HUDEP-2 (cell line): ENCODE data around the gene PTGES3.
"Not testable (repeated sequence)": the region's sequence is repeated elsewhere in the genome, so short reads cannot be mapped to it uniquely, and the experiment has no call there.

ENCODE experiments used
- DNase-seq, 76 experiments: peaks; one replicate each; lab custom pipeline; 2025; ENCODE audit not compliant: unreplicated experiment in 76 of 76; lab: John Stamatoyannopoulos, UW

PTGES3 gene

DNA sequence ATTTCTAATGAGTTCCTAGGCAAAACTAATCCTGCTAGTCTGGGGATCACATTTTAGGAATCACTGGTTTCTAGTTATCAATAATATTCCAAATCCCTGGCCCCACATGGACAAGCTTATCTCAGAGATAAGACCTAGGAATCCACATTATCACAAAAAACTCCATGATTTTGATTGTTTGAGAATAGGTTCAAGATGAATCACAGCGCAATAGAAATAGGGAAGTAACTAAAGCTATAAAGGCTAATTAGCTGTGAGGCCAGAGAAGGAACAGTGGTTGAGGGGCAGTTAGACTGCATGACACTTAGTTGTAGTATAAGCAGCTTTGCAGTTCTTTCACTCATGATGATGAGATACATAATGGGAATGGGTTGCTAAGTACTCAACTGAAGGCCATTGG lies 29.2 kb downstream of the PTGES3 start:
- no peak for DNase-seq

DNA sequence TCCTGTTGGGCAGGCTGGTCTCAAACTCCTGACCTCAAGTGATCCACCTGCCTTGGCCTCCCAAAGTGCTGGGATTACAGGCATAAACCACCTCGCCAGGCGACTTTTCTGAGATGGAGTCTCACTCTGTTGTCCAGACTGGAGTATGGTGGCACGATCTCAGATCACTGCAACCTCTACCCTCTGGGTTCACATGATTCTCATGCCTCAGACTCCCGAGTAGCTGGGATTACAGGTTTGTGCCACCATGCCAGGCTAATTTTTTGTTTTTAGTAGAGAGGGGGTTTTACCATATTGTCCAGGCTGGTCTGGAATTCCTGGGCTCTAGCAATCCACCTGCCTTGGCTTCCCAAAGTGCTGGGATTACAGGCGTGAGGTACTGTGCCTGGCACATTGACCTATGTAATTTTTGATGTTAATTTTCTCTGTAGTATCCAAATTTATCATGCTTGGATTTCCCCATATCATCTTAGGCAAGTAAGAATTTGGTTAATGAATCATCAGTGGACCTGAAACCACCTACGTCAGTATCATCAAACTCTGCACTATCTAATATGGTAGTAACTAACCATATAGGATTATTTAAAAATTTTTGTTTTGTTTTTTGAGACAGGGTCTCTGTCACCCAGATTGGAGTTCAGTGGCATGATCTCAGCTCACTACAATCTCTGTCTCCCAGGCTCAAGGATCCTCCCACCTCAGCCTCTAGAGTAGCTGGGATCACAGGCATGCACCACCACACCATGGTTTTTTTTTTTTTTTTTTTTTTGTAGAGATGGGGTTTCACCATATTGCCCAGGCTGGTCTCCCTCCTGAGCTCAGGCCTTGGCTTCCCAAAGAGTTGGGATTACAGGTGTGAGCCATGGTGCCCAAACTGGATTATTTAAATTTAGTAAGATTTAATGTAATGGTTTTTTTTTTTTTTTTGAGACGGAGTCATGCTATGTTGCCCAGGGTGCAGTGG lies 30.4 kb downstream of the PTGES3 start:
- no peak for DNase-seq

DNA sequence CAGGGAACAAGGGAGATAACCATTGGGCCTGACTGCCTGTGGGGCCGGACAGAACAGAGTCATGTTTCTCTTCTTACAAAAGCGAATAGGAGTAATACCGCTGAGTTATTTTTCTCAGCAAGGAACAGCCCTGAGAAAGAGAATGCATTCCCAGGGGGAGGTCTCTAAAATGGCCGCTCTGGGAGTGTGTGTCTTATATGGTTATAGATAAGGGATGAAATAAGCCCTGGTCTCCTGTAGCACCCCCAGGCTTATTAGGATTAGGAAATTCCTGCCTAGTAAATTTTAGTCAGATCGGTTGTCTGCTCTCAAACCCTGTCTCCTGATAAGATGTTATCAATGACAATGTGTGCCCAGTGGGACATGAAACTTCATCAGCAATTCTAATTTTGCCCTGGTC lies 34.3 kb downstream of the PTGES3 start:
- DNase-seq = not testable (repeated sequence)

DNA sequence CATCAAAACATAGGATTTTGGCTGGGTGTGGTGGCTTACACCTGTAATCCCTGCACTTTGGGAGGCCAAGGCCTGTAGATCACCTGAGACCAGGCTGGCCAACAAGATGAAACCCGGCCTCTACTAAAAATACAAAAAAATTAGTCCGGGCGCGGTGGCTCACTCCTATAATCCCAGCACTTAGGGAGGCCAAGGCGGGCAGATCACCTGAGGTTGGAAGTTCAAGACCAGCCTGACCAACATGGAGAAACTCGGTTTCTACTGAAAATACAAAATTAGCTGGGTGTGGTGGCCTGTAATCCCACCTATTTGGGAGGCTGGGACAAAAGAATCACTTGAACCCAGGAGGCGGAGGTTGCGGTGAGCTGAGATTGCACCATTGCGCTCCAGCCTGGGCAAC lies 40.1 kb downstream of the PTGES3 start:
- not testable (repeated sequence) for DNase-seq

DNA sequence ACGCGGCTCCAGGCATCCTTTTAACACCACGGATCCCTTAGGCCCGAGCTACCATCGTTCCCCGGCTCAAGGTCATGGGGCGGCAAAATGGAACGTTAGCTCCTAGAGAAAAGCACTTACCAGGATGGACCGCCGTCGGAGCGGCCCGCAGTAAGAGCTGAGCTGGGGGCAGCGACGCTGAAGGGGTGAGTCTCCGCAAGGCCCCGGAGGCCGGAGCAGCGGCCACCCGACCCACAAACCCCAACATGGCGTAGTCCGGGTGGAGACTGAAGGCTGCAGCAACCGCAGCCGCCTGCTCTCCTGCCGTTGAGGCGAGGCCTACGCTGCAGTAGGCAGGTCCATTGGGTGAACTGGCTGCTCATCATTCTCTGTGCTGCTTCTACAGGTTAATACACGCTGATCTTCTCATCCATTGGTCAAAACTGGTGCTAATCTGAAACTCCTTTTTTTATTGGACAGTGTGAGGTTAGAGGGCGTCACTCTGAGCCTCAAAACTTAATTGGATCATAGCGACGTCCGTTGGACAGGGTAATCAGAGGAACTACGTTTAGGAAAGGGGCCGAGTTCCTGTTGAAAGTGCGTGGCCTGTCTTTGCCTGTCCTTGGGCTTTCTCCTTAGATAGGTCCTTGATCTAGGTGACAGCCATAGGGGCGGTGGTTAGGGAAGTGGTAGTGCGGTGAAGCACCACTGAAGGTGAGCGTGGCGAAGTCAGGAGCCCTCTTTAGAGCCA lies 42.2 kb downstream of the PTGES3 start, which contains the start of gene ATP5F1B:
Gene ATP5F1B (minus strand): TSS at position 268 of the 730 bp plus-strand sequence. CDS start 21 bp downstream, at position 247.
- DNase-seq = peak in 75 of 76 experiments; percentile 30 to 100 (median 95)

DNA sequence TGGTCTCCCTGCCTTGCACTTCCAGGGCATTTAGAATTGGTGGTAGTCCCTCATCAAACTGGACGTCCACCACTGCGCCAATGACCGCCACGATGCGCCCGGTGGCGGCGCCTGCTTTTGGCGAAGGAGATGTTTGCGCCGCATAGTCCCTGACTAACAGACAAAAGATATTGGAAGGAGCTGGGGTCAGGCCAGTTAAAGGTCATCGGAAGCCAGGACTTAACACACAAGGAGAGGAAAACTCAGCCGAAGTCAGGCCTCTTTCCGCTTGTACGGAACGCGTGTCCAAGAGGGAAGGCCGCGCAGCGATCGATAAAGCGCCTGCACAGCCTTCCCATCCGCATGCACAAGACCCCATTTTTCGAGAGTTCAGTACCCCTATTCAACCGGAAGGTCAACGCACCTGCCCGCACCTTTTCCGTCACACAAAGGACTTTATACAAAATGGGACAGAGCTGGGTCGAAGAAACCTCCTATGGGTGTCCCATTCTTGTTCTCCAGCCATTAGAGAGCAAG lies 42.8 kb downstream of the PTGES3 start:
- DNase-seq = peak in 2 of 76 experiments; percentile 23 to 45

DNA sequence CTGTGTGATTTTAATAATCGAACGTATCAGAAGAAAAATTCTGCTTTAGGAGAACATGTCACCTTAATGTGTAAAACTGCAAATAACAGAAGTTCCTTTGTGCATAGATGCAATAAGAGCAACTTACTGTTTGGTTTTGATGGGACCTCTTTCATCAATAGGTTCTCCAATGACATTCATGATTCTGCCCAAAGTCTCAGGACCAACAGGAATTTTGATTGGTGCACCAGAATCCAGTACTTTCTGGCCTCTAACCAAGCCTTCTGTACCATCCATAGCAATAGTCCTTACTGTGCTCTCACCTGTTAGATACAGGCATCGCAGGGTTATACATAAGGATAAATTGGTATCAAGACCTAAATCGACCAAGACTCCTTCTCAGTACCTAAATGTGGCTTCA lies 43.4 kb downstream of the PTGES3 start:
- no peak for DNase-seq

DNA sequence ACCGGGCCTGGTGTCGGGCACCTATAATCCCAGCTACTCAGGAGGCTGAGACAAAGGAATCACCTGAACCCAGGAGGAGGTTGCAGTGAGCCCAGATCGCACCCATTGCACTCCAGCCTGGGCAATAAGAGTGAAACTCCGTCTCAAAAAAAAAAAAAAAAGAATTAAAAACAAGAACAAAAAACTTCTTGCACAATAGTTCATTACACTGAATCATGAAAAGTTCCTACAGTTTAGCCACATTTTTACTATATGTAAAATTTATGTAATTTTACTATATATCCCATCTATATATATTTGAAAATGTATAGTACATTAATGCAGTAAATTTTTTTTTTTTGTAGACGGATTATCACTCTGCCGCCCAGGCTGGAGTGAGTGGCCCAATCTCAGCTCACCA lies 46.9 kb downstream of the PTGES3 start:
- DNase-seq = no peak

DNA sequence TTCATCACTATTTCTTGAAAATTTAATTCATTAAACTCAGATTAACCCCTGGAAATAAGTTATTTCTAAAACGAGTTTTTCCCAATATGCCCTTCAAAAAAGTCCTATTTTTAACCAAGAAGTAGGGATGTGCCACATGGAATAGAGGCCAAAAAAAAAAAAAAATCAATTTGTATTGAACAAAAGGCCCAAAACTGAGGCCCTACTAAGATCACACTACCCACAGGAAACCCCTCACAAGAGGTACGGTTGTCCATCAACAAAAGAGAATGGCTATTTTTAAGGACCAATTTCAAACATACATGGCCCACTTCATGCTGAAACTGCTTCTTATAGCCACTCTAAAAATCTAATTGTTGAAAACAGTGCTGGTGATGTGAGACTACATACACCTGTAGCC lies 50.5 kb downstream of the PTGES3 start:
- no peak for DNase-seq

DNA sequence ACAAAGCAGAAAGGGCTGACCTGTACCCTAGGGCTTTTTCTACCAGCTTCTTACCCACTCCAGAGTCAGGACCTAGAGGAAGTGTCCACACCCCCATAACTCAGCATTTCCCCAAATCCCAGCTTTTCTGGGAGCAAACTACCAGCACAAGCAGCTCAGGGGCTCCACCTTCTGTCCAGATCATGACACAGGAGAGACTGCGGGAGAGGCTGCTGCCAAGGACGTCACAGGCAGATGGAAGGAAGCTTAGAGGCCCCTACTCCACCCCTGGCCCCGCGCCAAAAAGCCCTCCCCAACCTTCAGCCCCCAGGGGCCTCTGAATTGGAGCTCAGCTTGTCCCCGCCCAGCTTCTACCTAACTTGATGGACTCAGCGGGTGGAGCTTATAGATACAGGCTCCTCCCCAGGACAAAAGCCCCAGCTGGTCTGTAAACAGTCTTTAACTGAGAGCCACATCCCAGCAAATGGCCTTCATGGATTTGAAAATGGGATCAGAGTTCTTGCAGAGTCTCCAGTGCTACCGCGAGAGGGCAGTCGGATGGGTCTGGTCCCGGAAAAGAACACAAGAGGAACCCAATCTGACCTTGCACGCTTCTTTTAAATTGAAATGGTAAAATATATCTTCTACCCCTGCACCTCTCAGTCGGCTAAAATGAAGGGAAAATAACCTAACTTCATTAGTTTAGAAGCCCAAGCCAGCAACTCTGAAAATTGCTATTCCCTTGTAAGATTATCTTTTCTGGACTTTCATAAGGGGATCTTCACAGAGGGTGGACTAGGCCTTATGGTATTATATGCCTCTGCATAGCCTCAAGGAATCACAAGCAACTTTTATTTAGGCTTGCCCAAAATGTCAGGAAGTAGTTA lies 51.2 kb downstream of the PTGES3 start:
- DNase-seq = peak; percentile 71 to 99 (median 97)

DNA sequence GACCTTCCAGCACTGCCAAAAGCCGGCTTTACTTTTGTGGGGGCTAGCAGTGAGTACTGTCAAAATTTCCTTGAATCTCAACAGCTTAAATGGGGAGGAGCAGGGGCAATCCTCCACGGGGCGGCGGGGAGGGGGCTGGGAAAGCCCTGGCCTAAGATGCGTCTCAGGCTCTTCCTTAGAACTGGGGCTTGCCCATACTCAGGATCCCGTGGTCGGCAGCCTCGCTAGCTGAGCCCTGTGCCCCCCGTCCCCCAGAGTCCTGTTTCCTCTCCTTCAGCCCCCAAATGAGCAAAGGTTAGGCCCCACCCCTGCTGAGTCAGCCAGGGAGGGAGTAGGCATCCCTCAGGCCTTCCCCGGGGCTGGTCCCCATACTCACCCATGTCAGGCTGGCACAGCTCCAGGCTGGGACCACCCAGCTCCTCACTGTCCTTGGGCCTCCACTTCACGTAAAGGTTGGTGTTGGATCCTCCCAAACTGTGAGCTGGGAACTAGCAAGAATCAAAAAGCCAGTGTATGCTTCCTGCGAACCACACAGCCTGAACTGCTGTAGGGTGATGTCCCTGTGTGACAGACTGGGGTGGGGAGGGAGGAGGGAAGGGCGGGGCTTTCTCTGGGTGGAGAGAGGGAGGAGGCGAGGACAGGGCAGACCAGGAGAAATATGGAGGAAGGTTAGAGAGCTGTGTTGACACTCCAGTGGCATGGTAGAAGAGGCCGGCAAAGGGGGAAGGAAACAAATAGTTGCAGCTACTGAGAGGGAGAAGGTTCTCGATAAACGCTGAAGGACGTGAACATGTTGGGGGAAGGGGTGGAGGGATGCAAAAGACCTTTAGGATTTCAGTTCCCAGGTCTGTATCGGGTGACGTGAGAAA lies 52.0 kb downstream of the PTGES3 start:
- DNase-seq = peak in 72 of 76 experiments; percentile 19 to 94 (median 80)

DNA sequence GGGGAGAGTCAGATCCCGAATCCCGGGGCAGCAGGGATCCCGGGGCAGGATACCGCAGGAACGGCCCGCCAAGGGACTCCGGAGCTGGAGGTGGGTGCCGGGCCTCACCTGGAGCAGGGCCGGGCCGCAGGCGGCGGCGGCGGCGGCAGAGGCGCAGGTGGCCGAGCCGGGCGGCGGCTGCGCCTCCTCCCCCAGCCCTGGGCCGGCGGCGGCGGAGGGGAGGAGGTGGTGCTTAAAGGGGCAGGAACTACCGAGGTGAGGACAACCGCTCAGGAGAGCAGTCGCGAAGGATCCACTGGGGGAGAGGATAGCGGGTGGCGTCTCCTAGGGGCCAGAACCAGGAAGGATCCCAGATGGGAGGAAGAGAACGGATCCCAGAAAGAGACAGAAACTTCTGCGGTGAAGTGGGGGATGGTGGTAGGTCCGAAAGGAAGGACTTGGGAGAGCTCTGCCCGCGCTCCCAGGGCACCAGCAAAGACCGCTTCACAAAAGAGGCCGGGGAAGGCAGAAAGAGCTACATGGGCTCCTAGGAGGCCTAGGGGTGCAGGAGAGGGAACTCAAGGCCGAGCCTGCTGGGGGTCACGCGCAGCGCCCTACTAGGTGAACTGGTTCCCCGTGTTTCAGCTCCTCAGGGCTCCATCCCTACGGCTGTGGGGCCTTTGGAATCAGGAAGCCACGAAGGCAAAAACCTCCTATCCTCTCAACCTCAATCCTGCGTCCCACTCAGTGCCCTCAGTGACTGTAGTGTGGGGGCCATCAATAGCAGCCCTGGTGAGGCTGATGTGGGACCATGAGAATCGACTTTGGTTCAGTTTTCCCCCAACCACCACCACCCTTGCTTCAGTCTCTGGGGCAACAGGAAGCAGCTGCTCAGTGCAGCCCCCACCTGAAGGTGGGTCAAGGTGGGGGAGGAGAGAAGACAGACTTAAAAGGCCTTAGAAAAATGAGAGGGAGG lies 53.0 kb downstream of the PTGES3 start:
- peak in 67 of 76 experiments; percentile 8 to 74 (median 56) for DNase-seq

DNA sequence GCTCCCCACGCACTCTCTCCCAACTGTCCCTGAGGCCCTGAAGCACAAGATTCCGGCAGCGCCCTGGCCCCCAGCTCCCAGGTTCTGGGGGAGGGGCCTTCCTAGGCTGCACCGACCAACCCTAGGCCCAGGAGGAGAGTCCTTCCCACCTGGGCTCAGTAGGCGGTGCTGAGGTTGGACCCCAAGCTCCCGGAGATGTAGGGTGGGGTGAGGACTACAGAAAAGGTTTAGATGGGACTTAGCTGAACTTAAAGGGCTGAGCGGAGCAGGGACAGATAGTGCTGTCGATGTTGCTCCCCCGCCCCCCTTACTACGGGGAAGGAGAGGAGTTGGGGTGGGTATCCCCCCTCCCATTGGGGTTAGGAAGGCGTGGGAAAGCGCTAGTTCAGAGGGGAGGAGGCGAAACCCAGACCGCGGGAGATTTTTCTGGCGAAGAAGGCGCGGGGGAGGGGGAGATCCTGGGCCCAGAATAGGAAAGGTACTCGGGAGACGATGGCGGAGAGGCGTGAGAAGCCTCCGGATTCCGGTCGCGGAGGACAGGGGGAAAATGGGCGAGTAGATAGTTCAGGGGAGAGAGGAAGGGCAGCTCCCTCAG lies 53.7 kb downstream of the PTGES3 start:
- peak in 2 of 76 experiments; percentile 9 to 15 for DNase-seq

DNA sequence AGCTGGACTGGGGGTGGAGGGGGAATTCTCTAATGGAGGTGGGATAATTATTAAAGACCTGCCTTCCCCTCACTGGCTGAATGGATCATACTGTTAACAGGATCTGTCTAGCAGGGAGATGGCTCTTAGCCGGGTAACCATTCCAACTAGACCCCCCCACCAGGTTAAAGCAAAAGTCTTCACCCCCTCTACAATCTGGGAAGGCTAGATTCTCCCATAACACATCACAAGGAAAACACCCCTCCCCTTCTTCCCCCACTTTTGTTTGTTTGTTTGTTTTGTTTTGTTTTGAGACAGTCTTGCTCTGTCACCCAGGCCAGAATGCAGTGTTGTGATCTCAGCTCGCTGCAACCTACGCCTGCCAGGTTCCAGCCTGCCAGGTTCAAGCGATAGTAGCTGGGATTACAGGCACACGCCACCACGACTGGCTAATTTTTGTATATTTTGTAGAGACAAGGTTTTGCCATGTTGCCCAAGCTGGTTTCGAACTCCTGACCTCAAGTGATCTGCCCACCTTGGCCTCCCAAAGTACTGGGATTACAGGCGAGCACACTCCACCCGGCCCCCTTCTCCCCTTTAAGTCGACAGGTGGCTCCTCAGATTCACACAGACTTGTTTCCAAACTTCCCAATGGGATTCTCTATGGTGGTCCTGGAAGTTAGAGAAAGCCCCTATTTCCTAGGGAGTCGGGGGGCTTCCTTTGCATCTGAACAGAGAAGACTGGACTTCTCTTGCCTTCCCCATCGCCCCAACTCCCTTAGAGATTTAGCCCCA lies 54.4 kb downstream of the PTGES3 start:
- no peak for DNase-seq

DNA sequence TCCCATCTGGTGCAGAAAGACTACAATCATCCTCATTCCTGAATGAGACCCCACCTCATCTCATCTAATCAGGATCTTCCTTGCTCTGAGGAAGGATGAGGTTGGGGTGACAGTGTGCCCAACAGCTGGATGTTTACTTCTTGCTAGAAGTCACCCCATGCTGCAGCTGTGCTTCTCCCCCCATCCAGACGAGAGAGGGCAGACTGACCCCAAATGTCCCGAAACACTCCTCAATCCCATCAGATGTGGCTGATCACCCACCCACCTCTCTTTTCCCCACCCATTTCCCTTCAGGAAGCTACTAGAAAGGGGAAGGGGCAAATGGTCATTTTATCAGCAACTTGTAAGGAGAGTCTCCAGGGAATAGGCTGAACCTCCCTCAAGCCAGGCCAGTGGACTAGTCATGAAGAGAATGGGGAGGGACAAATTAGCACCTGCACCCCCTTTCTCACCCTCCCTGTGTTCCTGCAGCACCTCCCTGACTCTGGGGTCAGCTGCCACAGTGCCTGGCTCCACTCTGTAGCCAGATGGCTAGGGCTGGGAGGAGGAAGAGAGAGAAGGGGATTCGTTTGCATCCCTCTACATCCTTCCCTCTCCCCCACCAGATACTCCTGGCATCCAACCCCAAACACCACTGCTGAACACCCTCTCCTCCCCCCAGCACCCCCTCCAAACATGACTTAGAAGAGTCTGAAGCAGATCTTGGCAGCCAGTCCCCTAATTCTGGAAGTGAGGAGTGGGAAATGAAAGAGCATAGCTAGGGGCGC lies 55.2 kb downstream of the PTGES3 start:
- no peak for DNase-seq
